ENCODE results near the gene AFAP1L2.

The AFAP1L2 gene, protein sequence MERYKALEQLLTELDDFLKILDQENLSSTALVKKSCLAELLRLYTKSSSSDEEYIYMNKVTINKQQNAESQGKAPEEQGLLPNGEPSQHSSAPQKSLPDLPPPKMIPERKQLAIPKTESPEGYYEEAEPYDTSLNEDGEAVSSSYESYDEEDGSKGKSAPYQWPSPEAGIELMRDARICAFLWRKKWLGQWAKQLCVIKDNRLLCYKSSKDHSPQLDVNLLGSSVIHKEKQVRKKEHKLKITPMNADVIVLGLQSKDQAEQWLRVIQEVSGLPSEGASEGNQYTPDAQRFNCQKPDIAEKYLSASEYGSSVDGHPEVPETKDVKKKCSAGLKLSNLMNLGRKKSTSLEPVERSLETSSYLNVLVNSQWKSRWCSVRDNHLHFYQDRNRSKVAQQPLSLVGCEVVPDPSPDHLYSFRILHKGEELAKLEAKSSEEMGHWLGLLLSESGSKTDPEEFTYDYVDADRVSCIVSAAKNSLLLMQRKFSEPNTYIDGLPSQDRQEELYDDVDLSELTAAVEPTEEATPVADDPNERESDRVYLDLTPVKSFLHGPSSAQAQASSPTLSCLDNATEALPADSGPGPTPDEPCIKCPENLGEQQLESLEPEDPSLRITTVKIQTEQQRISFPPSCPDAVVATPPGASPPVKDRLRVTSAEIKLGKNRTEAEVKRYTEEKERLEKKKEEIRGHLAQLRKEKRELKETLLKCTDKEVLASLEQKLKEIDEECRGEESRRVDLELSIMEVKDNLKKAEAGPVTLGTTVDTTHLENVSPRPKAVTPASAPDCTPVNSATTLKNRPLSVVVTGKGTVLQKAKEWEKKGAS

DNA sequence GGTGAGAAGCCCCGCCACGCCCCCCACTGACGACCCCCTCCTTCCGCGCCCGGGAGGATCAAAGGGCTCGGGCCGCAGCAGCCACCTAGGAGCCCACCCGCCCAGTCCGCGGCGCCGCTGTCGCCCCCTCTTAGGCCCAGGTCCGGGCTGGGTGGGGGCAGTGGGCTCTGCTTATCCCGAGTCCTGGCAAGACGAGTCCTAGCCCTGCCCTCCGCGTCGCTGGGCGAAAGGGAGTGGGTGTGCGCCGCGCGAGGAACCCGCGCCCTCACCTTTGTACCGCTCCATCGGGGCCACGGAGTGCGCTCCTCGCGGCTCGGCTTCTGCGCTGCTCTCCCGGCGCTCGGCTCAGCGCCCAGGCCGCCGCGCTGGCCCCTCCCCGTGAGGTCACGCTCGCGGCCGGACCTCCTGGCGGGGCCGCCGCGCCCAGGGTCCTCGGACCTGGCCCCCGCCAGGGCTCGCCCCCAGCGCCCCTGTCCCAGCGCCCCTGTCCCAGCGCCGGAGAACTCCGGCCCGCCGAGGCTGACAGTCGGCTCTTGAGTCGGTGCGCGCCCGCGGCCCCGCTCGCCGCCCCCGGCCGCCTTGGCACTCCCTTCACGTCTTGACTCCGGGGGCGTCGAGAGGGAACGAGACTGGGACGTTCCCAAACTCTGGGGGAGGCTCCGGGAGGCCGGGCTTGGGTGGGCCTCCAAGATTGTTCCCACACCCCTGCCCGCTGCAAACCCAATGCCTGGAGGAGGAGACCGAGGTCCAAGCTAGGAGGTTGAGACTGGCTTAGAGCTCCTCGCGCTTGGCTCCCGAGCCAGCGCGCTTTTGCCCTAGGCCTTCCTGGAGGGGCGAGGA is at the start of gene AFAP1L2:
Gene AFAP1L2, minus strand, starts transcription at position 332 of the 840 bp plus-strand sequence. Its CDS starts 47 bp downstream, at position 285.
- FAIRE-seq, result no peak

DNA sequence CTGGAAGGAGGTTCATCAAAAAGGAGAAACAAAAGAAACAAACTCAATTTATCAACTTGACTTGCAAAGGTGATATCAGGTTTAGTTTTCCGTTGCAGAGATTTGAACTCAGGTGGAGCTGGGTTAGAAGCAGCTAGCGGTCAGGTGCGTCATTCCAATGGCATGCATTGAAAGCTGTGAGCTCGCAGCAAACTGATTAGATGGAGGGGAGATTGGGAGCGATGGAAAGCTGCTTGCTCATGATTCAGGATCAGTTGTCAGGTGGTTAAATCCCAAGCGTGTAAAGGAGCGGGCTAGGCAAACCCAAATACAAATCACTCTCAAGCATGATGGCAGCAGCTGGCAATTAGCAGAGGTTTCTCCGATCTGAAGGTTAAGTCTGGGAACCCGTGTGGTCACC is 49.3 kb upstream of the AFAP1L2 start:
- FAIRE-seq, result no peak

DNA sequence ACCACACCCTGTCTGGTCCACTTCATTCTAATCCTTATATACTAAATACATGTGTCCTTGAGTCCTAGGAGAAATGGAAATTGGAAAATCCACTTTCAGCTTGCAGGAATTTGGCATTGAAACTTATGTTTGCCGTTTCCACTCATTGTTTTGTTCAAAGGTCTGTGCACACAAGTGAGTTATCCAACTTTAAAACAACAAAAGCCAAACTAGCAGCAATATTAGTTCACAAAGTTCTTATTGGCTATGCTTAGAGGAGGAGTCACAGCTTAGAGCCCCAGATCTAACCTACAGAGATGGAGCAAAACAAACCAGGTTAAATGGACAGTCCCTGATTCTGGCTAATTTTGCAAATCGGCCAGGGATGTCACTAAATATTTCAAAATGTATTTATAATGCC is 44.6 kb upstream of the AFAP1L2 start:
- FAIRE-seq, result no peak

DNA sequence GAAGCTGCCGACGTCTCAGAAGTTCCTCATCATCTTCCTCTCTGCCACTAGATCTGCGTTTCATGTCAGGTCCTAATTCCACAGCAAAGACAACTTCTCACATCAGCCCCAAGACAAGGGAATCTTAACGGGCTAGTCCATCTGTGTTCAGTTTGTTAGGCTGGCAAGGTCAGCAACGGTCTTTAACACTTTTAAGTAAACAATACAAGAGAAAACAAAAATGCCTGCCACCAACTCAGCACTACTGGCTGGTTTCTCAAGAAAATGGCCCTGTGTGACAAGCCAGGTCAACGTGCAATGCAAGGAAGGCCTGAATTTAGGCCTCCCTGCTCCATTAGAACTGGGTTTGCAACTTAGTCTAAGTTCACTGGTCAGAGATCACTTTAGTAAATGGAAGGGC is 41.0 kb upstream of the AFAP1L2 start:
- FAIRE-seq, result no peak

- FAIRE-seq, result no peak
Measured at GRCh38 chr10:114444819-114445218, 40.5 kb upstream of the AFAP1L2 start.

DNA sequence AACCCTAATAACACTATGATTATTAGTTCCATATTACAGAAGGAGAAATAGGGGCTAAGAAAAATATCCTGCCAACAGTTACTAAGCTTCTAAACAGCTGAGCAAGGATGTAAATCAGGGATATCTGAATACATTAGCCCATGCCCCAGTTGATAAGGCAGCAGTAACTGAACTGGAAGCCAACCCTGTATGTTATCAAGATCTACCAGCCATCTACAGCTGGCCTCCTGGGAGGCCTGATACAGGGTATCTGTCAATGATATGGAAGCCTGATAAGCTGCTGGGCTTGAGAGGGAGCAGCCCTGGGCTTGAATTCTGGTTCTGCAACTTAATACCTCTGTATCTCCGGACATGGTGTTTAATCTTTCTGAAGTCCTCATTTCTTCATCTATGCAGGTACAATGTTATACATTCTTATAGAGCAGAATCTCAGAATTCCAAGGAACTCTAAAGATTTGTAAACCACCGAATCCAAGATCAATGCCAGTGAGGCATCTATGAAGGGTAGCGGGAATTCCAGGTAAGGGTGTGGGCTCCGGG is 37.9 kb upstream of the AFAP1L2 start:
- no peak for FAIRE-seq

GRCh38 chr10:114441107-114441506 is 36.8 kb upstream of the AFAP1L2 start:
- FAIRE-seq, result no peak

- peak; percentile 12 for FAIRE-seq
Measured at GRCh38 chr10:114437473-114438292, 33.4 kb upstream of the AFAP1L2 start.

GRCh38 chr10:114436941-114437340 is 32.6 kb upstream of the AFAP1L2 start:
- no peak for FAIRE-seq

- no peak for FAIRE-seq
Measured at GRCh38 chr10:114432566-114433093, 28.3 kb upstream of the AFAP1L2 start.

DNA sequence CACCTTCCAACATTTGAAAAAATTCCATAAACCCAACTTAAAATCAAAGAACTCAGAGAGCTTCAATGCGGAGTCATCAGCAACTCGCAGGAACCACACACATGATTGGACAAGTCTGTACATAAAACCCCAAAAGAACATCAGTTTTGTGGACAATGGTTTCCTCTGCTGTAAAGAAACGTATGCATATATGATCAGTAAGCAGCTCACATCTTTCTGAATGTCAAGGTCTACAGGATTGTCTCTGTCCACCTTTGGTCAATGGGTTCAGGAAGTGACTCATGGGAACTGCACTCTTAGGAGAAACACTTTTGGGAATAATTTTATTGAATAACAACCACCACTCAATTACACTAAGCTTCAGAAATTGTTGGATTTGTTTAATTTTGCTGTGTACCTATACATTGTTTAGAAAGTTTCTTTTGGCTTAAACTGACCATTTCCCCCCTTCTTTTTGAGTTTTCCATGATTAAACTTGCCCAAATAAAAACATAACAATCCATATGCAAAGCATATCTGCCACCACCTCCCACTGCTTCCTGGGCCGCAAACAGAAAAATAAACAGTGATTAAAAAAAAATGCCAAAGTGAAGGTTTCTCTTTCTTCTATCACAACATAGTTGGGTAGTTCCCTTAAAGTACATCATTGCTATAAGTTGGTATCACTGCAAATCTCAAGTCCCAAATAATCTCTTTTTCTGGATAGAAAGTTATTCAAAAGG is 27.3 kb upstream of the AFAP1L2 start:
- no peak for FAIRE-seq

- FAIRE-seq, result no peak
Measured at GRCh38 chr10:114430688-114431413, 26.5 kb upstream of the AFAP1L2 start.

- no peak for FAIRE-seq
Measured at GRCh38 chr10:114429581-114430335, 25.5 kb upstream of the AFAP1L2 start.

DNA sequence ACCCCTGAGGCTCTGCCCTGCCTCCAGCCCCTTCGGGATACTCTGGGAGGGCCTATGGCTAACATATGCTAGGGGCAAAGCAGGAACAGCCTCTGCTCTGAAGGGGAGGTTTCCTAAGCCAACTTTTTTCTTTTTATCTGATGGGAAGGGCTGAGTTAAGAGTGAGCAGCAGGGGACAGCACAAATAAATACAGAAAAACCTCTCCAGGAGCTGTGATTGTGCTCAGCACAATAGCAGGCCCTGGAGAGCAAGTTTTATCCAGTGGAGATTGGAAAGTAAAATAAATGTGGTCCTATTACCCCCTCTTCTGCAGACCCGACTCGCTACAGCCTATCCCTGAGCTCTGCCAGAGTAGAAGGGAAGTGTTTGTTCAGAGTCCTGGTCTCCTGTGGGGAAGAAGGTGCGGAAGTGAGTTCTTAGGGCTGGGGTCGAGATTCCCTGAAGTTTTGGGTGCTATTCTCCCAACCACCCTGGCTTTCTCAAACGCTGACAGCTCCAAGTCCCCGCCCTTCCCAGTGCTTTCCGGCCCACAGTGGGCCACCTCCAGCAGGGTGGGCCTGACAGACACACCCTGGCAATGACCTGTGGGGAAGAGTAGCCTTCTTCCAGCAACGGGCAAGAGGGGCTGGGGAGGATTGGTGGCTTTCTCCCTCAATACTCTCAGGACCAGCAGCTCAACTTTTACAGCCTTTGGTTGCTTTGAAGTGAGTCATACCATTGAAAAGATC is 23.0 kb upstream of the AFAP1L2 start:
- FAIRE-seq, result no peak

GRCh38 chr10:114426476-114426875 is 22.2 kb upstream of the AFAP1L2 start:
- no peak for FAIRE-seq

- no peak for FAIRE-seq
Measured at GRCh38 chr10:114420811-114421485, 16.6 kb upstream of the AFAP1L2 start.

DNA sequence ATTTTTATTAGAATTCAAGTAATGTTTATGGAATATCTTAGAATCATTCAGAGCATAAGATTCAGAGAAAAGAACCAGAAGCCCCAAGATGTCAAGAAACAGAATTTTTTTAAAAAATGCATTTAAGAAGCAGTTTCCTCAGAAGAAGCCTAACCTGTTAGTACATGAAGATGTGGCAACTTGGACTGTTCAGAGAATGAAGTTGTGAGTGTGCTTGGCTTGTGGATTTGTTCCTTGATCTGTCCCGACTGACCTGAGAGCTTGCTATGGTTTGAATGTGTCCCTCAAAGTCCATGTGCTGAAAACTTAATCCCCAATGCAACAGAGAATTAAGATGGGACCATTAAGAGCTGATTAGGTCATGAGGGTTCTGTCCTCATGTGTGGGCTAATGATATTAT is 13.8 kb upstream of the AFAP1L2 start:
- no peak for FAIRE-seq

All from endometrium (tissue), 2 donors.